GM19328 (cell line): ENCODE results near the gene PI4KA.

Source experiments
- ATAC-seq: cut with Tn5 transposase; IDR thresholded peaks from one replicate; pipeline ENCODE4 v1.9.1; 2021; ENCODE audit warnings: mild to moderate bottlenecking, moderate library complexity; ENCODE audit not compliant: unreplicated experiment

PI4KA gene

DNA sequence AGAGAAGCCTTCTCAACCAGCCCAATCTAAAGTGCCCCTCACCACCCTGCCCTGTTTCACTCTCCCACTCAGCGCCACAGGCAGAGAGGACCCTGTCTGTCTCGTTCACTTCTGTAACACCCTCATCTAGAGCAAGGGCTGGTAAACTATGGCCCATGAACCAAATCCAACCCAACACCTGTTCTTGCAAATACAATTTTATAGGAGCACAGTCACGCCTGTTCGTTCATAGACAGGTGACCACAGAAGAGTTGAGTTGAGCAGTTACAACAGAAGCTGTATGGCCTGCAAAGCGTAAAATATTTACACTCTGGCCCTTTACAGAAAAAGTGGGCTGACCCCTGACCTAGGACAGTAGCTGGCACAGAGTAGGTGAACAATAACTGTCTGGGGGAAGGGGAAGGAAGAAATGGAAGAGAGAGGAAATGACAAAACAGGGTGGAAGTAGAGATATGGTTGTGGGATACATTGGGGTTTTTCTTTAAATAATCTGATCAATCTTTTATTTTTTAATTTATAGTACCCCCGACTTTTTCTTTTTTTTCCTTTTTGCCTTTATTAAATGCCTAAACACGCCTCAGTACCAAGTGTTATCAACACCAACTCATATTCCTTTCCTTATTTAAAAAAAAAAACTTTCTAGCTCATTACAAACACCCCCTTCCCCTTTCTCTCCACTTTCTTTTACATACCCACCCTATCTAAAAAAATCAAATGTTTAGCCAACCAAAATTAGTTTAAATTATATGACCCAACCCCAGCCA is 63.8 kb downstream of the PI4KA start:
- no peak for ATAC-seq

DNA sequence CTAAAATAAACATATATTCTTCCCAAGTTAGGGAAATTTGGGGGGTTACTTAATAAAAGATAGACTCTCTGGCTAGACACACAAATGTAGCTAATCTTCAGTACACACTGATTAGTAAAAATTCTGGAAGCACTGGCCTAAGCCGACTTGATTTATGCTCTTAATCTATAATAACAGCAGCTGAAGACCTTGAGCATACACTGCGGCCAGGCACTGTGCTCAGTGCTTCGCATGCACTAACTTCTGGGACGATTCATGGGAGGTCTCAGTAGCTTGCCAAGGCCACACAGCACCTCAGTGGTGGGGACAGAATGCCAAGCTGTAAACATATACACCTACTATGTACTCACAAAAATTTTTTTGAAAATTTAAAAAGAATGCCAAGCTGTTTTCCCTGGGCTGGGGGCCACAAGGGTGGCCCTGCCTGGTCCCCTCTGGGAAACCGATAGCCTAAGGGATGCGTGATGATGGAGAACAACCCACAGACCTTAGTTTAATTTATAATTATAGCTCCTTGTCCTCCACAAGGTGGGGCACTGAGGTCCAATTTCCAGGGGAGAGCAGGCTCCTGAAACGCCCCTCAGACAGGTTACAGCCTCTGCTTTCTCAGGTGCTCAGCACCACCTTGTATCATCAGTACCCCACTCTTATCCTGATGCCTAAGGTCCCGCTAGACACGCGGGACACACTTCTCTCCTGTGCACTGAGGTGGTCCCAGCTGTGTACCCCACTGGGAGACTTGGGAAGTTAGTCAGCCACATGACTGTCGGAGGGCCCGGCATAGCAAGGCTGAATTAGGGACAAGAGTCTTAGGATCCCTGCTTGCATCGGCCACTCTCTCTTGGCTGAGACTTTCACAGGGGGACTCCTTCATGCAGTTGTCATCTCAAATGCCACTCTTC is 64.6 kb downstream of the PI4KA start:
- no peak for ATAC-seq

DNA sequence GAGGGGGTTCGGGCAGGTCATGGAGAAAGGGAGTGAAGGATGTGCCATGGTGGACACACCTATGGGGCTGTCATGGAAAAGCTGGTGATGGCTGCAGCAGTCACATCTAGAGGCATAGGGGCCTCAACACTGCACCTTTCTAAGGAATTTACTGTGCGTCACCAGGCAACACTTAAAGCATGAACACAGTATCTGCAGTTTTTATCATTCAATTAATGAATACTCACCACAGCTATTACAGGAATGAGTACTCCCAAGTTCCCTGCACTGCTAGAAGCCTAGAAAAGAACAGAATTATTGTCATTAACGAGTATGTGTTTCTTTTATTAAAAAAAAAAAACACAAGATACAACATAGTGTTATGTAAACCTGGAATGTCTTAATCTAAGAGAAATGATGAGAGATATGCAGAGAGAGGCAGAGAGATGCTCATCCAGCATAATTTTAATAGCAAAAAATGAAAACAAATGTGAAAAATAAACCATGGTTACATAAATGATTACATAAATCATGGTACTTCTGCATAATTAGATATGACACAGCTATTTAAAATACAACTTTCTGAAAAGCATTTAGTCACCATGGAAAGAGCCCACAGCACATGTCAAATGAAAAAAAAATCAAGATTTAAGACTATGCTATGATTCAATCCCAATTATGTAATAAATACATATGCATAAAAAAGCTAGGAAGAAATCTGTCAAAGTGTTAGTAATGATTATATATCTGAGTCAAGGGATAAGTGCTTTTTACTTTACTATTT is 65.5 kb downstream of the PI4KA start:
- ATAC-seq, result no peak

DNA sequence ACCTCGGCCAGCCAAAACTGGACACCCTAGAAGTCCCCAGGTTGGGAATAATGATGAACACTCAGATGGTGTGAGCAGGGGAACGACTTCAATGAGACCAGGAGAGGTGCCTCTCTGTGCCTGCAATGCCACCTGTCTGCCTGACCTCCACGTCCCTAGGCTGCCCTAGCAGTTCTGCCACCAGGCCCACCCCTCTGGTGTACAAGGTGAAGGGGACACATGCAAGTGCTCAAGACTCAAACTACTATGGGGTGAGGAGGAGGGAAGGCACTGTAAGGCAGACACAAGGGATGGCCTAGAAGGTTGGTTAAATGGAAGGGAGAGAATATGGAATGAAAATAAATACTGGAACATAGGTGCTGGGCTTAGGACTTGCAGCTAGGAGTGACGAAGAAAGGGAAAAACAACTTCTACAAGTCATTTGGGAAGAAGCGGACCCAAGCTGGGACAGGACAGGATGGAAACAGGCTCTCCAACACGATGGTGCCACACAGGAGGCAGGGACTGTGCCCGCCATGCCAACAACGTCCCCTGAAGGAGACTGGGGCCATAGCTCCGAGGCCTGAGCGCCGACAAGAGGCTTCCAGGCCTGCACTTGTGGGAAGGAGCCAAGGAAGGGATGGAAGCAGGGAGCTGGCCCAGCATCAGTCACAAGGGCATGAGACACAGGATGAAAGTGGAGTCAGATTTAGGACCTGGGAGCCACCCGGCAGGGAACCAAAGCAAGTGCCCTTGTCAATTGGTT is 66.2 kb downstream of the PI4KA start:
- ATAC-seq, result no peak

DNA sequence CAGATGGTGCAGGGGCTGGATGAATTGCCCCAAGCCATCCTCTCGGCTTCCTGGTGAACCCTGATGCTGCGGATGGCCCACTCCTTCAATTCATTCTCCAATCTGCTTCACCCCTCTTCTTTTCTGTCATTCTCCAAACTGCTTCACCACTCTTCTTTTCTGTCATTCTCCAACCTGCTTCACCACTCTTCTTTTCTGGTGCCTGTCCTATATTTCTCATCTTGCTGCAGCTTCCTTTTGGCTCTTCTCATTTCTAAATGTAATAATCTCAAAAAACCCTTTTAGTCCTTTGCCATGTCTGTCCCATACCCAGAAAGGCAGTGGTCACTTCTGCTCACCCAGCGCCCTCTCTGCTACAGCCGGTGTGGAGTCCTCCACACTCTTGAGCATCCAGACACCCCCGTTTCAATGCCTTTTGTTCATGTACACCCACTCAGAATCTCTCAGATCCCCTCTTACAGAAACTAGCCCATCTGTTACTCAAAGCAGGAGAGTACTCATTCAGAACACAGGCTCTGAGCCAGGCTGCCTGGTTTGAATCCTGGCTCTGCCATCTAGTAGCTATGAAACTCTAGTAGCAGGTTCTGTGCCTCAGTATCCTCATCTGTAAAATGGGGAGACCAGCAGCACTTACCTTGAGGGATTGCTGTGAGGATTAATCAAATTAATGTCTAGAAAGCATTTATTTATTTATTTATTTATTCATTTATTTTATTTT is 69.8 kb downstream of the PI4KA start:
- no peak for ATAC-seq

DNA sequence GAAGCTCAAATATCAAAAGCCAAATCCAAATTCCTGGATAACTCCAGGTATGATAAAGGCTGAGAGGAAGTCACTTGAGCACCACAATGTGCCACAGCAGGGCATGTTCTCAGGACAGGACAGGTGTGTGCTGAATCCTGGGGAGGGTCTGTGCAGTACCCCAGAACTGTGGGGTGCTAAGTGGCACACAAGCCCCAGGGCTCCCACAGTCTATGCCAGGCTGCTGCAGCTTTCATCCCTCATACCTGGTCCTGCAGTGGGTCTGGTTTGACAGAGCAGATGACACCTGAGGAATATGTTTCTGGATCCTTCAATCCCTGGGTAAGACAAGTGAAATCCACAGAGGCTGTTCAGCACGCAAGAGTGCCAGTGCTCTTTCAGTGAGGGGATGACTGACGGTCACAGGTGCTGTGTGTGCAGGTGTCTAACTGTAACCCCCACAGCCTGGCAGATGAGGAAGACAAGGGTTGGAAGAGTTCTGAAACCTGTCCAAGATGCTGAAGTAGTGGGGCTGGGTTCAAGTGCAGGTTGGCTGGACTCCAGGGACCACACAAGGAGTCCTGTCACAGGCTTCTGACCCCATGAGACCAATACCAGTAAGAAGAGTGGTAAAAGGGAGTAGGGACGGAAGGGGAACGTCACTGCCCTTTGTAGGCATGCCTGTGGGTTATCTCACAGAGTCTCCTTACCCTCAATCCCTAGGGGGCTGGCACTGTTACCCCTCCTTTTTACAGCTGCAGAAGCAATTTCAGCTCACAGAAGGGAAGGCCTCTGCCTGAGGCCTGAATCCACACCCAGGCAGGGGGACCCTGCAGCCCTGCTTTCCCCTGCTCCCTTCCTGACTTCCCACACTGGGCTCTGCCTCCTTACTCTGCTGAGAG is 70.6 kb downstream of the PI4KA start:
- no peak for ATAC-seq

DNA sequence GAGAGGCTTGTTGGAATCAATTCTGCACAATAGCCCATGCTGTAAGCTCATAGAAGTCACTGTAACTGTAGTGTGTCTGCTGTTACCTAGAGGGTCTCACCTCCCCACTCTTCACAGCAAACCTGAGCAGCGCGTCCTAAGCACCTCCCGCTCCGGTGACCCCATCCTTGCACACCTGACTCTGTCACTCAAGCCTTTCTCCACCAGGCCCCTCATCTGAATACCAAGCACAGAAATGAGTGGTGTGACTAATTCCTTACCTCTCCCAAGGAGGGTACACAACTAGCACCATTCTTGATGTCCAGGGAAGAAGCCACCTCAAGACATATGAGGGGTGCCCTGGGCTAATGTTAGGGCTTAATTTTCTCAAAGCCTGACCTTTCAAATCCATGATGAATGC is 71.4 kb downstream of the PI4KA start:
- ATAC-seq, result no peak

DNA sequence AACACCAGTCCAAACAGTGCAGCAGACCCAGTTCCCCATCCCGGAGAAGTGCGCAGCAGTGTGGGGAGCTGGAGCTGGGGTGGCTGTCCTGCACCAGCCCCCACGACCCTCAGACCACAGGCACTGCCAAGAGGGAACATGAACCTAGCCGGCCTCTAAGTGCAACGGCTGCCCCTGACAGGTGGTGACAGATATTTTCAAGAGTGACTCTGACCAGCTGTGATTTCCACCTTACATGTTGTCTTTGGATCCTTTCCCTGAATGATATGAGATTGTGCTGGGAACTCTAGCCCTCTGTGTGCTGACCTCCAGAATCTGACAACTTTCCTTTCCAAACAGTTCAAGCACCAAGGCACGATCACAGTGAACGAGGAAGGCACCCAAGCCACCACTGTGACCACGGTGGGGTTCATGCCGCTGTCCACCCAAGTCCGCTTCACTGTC is 72.1 kb downstream of the PI4KA start:
- no peak for ATAC-seq

DNA sequence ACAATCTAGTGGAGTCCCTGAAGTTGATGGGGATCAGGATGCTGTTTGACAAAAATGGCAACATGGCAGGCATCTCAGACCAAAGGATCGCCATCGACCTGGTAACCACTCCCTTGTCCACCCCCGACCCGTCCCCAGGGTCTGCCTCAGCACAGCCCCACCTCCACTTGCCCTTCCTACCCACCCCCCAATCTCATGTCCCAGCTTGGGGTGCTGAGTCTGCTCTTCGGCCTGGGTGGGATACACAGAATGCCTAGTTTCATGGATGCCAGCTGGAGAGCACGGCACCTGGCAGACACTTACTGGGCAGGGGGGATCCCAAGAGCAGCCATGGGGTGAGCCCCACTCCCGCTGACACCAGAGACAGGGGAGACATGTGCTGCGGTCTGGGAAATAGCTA is 72.6 kb downstream of the PI4KA start:
- no peak for ATAC-seq

DNA sequence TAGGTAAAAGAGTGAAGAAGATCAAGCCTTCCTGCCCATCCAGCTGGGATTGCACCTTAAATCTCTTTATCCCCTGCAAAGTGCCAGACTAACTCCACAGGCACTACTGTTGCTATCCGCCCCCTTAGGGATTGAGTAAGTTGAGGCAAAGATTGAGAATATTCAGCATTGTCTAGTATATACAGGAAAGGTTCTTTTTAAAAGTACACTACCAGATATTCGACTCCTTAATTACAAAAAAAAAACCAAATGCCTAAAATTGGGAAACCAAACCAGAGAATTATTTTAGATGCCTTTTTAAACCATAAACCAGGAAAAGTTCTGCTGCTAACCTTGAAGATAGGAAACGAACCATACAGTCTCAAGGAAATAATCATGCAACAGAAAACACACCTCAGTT is 73.2 kb downstream of the PI4KA start:
- no peak for ATAC-seq

DNA sequence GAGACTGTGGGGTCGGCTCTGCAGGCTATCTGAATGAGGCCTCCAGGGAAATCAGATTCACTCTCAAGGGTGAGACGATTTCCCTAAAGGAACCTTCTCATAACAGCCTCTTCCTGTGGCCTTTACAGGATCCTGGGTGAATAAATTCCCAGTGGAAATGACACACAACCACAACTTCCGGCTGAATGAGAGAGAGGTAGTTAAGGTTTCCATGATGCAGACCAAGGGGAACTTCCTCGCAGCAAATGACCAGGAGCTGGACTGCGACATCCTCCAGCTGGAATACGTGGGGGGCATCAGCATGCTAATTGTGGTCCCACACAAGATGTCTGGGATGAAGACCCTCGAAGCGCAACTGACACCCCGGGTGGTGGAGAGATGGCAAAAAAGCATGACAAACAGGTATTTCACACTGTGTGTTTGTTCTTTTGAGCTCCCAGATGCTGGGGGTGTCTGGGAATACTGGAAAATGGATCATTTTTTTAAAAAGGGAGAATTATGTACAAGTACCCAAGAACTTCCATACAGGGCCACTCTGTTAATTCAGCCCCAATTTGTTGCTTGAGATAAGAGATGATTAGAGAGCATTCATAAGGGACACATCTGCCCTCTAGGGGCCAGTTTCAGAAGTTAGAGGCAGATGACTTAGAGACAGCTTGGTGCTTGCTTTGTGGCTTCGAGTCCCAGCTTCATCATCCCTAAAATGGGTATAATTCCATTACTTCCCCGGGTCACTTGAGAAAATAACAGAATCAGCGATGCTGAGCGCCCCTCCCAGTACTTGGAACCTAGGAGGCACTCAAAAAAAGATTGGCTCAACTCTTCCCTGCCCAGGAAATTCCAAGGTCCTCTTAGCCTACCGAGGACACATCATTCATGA is 74.5 kb downstream of the PI4KA start:
- no peak for ATAC-seq

DNA sequence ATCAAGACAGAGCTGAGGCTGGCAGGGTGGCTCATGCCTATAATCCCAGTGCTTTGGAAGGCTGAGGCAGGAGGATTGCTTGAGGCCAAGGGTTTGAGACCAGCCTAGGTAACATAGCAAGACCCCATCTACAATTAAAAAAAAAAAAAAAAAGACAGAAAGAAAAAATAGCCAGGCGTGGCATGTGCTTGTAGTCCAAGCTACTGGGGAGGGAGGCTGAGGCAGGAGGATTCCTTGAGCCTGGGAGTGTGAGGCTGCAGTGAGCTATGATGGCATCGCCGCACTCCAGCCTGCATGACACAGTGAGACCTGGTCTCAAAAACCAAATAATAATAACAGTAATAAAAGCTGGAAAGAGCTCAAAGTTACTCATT is 75.3 kb downstream of the PI4KA start:
- no peak for ATAC-seq

DNA sequence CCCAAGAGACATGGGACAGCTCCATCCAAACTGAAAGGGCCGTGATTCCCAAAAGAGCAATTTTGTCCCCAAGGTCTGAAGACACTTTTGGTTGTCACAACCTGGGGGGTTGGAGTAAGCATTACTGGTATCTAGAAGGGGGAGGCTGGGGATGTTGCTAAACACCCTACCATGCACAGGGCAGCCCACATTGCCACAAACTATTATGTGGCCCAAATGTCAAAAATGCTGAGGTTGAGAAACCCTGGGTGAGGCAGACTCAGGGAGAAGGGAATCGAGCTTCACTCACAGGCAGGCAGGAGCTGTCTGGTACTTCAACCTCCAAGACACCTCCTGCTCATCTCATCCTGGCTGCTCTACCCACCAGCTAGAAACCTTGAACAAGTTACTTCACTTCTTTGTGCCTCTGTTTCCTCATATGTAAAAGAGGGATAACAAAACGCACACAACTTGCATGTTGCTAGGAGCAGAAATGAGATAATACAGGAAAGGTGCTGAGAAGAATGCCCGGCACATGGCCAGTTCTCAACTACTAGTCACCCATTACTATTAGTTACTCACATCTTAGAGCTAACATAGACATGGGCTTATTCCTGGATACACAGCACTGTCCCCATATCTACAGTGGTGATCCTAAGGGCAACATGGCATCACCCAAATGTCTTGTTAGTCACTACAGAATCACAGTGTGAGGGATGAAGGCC is 75.9 kb downstream of the PI4KA start:
- no peak for ATAC-seq

DNA sequence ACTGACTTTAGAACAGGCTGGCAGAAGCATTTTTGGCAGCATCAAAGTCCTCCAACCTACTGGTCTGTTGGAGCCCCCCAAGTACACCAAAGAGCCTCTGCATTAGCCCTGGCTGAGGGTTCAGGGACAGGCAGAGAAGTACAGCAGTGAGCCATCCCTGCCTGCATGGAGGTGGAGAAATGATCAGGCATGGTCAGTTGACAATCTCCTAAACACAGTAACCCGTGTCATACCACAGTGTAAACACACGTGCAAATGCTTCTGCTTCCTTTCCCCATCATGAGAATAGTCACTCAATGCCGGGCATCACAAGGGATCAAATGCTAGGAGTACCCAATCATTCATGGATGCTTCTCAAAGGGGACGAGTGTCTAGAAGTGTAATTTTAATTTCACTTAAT is 76.5 kb downstream of the PI4KA start:
- no peak for ATAC-seq

DNA sequence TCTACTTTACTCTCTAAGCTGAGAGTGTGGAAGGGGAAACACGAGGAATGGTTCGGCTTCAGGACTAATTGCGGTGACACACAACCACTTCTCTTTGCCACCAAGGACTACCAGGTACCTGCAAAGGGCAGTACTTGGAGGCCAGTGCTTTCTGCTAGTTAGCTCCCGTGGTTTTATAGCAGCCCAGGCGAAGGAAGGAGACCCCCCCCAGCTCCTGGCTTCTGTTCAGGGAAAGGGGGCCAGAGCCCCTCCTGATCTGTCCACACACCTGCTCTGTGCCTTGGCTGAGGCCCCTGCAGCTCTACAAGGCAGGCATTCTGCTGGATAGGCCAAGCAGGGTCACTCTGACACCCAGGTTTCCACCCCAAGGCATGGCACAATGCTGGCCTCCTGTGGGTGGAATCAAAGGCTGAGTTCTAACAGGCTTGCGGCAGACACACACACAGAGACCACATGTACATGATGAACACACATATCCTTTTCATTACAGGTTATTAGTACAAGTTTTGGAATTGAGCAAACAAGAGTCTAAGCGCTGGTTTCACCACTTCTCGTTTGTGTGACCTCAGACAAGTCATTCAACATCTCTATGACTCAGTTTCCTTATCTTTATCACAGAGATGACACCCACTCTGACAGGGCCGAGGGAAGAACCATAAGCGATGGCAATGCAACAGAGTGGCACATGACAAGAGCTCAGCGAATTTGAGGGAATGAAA is 77.2 kb downstream of the PI4KA start:
- no peak for ATAC-seq

DNA sequence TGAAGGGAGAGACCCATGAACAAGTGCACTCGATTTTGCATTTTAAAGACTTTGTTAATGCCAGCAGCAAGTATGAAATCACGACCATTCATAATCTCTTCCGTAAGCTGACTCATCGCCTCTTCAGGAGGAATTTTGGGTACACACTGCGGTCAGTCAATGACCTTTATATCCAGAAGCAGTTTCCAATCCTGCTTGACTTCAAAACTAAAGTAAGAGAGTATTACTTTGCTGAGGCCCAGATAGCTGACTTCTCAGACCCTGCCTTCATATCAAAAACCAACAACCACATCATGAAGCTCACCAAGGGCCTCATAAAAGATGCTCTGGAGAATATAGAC is 78.8 kb downstream of the PI4KA start:
- ATAC-seq, result no peak
